NCI-H524 treated with DMSO at 0.1 percent for 48 hours (cell line): Measurements from ENCODE around the gene NFE2.
"Not testable (repeated sequence)": the region's sequence is repeated elsewhere in the genome, so short reads cannot be mapped to it uniquely, and the experiment has no call there.

Source experiments
- DNase-seq: peaks from one replicate; lab custom pipeline; 2025; lab: John Stamatoyannopoulos, UW

Gene NFE2

GRCh38 chr12:54282949-54283593 lies 17.7 kb downstream of the NFE2 start:
- no peak for DNase-seq

- not testable (repeated sequence) for DNase-seq
Observed at GRCh38 chr12:54281694-54282093, 19.1 kb downstream of the NFE2 start.

- DNase-seq = not testable (repeated sequence)
Observed at GRCh38 chr12:54281261-54281638, 19.6 kb downstream of the NFE2 start.

- DNase-seq = peak; percentile 97
Observed at GRCh38 chr12:54280468-54281260, 20.2 kb downstream of the NFE2 start, which contains the start of gene HNRNPA1. Gene HNRNPA1 (plus strand): TSS chr12:54280726. CDS start chr12:54280808, 82 bp downstream.

- DNase-seq = peak; percentile 90
Observed at GRCh38 chr12:54279632-54280467, 21.0 kb downstream of the NFE2 start, which contains the start of gene CBX5. Gene CBX5 (minus strand): TSS chr12:54280122. CDS start chr12:54257650, 22,472 bp downstream.

- DNase-seq = no peak
Observed at GRCh38 chr12:54279227-54279631, 21.6 kb downstream of the NFE2 start.

- DNase-seq = no peak
Observed at GRCh38 chr12:54277823-54278276, 23.0 kb downstream of the NFE2 start.

GRCh38 chr12:54276368-54276767 lies 24.4 kb downstream of the NFE2 start:
- DNase-seq = no peak

- no peak for DNase-seq
Observed at GRCh38 chr12:54273981-54274380, 26.8 kb downstream of the NFE2 start.

GRCh38 chr12:54272214-54272613 lies 28.6 kb downstream of the NFE2 start:
- DNase-seq = no peak

GRCh38 chr12:54270345-54270744 lies 30.5 kb downstream of the NFE2 start:
- DNase-seq = no peak

- peak; percentile 22 for DNase-seq
Observed at GRCh38 chr12:54266852-54267251, 34.0 kb downstream of the NFE2 start.

GRCh38 chr12:54265364-54265812 lies 35.4 kb downstream of the NFE2 start:
- DNase-seq = peak; percentile 81

- DNase-seq = no peak
Observed at GRCh38 chr12:54262403-54262925, 38.4 kb downstream of the NFE2 start.

GRCh38 chr12:54261815-54262402 lies 38.9 kb downstream of the NFE2 start:
- DNase-seq = no peak

GRCh38 chr12:54259194-54260011 lies 41.4 kb downstream of the NFE2 start:
- peak; percentile 98 for DNase-seq

GRCh38 chr12:54258201-54258681 lies 42.6 kb downstream of the NFE2 start:
- no peak for DNase-seq

GRCh38 chr12:54257332-54257731 lies 43.5 kb downstream of the NFE2 start:
- DNase-seq = no peak

GRCh38 chr12:54253240-54253639 lies 47.6 kb downstream of the NFE2 start:
- DNase-seq = no peak

- DNase-seq = no peak
Observed at GRCh38 chr12:54251667-54252284, 49.0 kb downstream of the NFE2 start.
